DND-41 (cell line): ENCODE data around the gene SCD5.

ENCODE experiments used
- CTCF ChIP-seq: IDR thresholded peaks from 2 replicates; pipeline ENCODE4 v1.5.1; 2012; ENCODE audit warnings: borderline replicate concordance, low read length, moderate library complexity, mild to moderate bottlenecking; ENCODE audit not compliant: poor library complexity, severe bottlenecking; ENCODE audit errors: extremely low read depth
- EZH2 ChIP-seq: IDR thresholded peaks from 3 replicates; pipeline ENCODE4 v1.6.1; 2012; ENCODE audit warnings: borderline replicate concordance, low read depth, mild to moderate bottlenecking, moderate library complexity, low read length, inconsistent platforms; ENCODE audit not compliant: severe bottlenecking

DNA sequence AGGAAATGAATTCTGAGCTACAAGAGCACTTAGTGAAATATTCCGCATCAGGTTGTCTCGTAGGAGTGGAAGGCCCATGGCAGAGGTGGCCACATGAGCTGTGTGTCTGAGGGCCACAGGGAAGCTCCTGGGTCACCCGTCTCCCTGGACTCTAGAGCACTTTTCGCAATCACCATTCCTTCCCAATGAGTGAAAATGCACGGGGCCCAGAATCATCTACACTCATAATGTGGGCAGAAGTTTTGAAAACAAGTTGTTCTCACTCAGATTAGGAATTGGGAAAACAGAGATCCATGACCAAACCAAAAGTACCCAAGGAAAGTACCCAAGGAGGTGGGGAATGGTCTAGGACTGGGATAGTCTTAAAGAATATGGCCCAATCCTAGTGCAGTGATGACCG, 94.4 kb downstream of the SCD5 start:
- TF ChIP-seq CTCF (no peak), EZH2 (no peak)
